GM04503 (cell line): Measurements from ENCODE around the gene GEMIN8.

ENCODE experiments used
- DNase-seq: peaks from one replicate; pipeline ENCODE4 v3.0.0-alpha.2; 2012; ENCODE audit warnings: low read depth

Gene GEMIN8

GRCh38 chrX:14029425-14030173, at the start of gene GEMIN8:
Gene GEMIN8, minus strand, starts transcription at chrX:14029892. Its CDS starts 8,414 bp downstream, at chrX:14021478.
- DNase-seq, result peak; percentile 61

- DNase-seq, result no peak
Observed at GRCh38 chrX:14076639-14077038, 46.9 kb upstream of the GEMIN8 start.

DNA sequence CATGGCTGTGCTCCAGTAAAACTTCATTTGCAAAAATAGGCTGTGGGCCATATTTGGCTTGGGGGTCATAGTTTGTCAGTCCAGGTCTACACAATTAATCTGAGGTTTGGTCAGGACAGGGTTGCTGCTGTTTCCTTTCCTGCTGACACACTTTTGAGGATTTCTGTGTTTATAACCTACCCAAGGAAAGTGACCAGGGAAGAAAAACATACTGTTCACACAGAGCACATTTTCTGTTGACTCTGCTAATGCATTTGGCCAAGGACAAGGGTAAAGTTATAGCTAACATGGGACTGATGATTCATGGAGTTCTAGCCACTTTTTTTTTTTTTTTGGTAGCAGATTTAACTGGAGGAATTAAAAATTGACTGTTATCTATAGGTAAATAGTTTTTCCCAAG, 43.9 kb upstream of the GEMIN8 start:
- DNase-seq, result no peak

GRCh38 chrX:14073071-14073470, 43.4 kb upstream of the GEMIN8 start:
- DNase-seq, result no peak

GRCh38 chrX:14065800-14066199, 36.1 kb upstream of the GEMIN8 start:
- no peak for DNase-seq

- no peak for DNase-seq
Observed at GRCh38 chrX:14064626-14065432, 35.1 kb upstream of the GEMIN8 start.

- no peak for DNase-seq
Observed at GRCh38 chrX:14062524-14062923, 32.8 kb upstream of the GEMIN8 start.

DNA sequence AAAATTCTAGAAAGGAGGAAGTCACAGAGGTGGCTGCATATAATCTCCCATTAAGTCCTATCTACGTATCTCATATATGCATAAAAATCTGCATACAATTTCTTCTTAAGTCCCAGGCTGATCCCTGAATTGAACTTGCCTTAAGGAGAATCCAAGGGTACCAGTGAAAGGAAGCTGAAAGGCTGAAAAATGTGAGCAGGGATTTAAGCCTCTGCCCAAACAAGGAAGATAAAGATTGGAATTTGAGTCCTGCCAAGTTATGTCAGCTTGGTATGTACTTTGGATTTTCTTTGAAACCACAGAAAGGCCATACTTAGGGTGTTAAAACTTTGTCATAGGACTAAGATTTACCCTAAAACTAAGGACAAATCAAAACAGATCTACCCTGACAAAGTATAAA, 26.5 kb upstream of the GEMIN8 start:
- DNase-seq, result no peak

DNA sequence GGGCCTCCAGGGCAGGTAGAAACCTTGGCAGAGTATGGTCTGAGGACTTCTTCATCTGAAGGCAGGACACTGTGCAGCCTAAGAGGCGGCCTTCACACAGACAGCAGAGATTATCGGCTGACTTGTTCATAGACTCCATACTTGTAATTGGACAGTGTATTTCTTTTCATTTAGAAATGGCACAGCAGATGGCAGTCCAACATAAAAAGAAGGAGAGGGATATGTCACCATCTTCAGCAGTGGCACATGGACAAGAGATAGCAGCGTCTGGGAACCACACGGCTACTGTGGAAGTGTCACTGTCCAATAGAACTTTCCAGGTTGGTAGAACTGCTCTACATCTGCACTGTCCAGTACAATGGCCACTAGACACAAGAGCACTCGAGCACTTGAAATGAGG, 21.7 kb upstream of the GEMIN8 start:
- no peak for DNase-seq

GRCh38 chrX:14050709-14051108, 21.0 kb upstream of the GEMIN8 start:
- DNase-seq, result no peak

DNA sequence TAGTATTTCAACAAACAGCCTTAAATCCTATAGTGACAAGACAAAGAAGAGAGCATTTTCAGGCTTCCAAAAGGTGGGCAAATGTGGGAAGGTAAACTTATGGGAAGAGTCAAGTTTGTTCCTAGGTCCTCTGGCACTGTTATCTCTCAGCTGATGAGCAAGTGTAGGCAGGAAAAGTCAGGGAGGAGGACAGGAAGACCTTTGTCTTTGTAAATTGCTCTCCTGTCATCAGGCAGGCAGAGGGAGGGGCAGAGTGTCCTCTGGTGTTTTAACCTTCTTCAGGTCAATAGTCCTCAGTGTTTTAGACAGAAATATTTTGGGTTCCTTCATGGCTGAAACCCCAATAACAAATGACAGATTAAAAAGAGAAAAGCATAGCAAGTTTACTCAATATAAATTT, 13.5 kb upstream of the GEMIN8 start:
- DNase-seq, result no peak

DNA sequence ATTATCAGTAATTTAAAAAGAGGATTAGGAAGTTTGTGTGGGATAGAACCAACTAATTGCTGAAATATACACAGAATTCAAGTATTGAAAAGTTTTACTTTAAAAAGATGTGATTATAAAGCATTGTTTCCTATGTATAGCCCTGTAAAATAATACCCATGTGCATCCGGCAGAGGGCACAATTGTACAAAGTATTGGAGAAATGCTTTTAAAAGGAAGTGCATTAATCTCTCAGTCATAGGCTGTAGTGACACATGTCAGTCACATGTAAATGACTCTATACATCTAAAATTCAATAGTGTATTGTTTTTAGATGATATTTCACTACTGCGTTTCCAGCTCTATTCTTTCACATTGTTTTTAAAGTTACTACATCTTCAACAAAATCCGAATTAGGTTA, 9.7 kb upstream of the GEMIN8 start:
- DNase-seq, result no peak

GRCh38 chrX:14038375-14039085, 8.8 kb upstream of the GEMIN8 start:
- DNase-seq, result no peak

DNA sequence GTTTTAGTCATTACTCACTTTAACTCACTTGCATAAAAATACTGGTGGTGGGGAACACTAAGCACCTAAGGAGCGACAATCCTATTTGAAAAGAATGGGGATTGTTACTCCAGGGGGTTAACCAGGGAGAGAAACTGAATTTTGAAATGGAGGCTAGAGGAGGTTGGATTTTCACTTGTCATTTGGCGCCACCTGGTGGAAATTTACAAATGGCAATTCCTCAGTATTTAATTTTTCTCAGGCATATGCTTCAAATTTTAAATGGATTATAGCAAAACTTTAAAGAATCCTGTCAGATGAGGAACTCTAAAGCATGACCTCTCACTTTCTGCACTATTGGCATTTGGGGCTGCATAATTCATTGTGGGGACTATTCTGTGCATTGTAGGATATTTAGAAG, 2.7 kb upstream of the GEMIN8 start:
- no peak for DNase-seq

DNA sequence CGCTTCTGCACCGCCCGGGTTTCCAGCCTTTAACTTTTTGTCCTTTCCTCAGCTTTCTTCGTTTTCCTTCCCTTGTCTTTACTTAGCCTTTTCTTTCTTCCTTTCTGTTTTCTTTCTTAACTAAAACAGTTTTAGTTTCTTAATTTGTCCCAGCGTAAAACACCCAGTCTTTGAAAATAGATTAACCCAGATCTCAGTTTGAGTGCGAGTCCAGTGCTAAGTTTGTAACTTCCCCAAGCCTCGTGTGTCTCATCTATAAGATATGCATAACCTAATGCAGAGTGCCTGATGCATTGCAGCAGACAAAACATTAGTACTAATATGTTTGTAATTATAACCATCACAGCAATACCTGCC, 460 bp upstream of the GEMIN8 start:
- no peak for DNase-seq

DNA sequence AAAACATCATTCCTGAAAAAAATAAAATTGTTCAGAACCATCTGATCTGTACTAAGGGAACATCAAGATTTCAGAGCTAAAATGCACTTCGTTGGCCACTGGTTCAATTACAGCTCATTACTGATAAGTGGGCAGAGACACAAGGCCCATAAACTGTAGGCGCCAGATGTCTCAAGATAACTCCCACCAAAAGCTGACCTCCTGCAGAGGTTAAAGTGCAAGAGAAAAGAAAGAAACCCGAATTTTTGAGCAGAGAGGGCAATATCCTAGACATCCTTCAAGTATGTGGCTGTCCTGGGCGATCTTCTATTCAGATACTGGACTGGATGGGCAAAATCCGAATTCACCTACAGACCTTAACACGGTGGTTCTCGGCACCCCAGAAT, 660 bp downstream of the GEMIN8 start:
- no peak for DNase-seq

- DNase-seq, result no peak
Observed at GRCh38 chrX:14028473-14028872, 1.2 kb downstream of the GEMIN8 start.

- peak; percentile 50 for DNase-seq
Observed at GRCh38 chrX:14027511-14028019, 2.1 kb downstream of the GEMIN8 start.

DNA sequence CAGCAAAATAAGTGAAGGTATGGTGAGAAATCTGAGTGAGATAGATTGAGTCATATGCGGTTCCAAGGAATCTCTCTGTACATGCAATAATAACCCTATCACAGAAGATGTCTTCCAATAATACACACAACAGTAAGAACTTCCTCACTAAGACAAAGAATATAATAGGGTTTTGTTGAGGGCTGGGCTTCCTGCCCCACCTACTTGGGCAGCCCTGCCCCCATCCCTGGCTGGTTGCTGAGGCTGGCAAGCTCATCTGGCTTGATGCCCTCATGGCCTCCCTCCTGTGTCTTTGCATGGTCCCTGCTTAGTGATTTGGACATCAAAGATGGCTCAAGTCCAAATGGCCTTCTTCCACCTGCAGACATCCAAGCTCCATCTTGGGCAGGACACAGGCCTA, 2.7 kb downstream of the GEMIN8 start:
- DNase-seq, result no peak

DNA sequence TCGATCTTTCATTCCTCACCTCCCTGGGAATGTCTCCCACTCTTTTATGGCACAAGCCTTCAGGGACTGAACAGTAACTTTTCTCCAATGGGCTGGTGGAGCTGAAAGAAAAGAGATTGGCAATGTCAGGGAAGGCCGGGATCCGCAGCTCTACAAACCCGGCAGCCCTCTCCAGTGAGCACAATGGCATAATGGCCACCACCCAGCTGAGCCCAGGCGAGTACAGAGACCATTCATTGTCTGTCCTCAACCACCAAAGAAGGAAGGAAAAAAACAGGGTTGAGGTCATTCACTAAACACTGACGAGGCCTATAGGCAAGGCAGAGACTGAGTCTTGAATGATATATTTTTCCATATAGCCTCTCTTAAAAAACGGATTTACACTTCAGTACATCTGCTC, 3.6 kb downstream of the GEMIN8 start:
- DNase-seq, result no peak

GRCh38 chrX:14022019-14022418, 7.7 kb downstream of the GEMIN8 start:
- no peak for DNase-seq

- no peak for DNase-seq
Observed at GRCh38 chrX:14017399-14017798, 12.3 kb downstream of the GEMIN8 start.

DNA sequence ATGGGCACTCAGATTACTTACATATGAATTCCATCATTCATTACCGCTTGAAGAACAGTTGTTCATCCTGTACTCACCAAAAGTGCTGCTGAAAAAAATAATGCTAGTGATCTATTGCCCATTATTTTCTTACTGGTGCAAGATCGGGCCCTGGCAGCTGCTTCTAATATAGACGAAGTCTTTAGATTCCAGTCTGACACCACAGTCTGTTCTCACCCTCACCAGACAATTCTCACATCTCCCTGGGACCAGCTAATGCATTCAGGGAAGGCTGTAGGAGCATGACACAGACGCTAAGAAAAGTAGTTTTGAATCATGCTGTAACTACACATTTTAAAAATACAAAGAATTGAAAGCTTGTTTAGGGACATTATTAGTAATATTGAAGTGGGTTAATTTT, 13.8 kb downstream of the GEMIN8 start:
- DNase-seq, result no peak
